Measurements from ENCODE around the gene CLC.

Gene CLC

GRCh38 chr19:39681416-39681815, 56.4 kb downstream of the CLC start:
- no peak for TF ChIP-seq CTCF (conservative IDR thresholded peaks at IDR 0.05; ENCODE audit: low read depth, low read length)
- no peak overlapping the region for H3K4me3 ChIP-seq (ENCODE audit: low read depth, low read length)
- DNase-seq (ENCODE audit: low read depth): no peak

Data from choroid plexus epithelial cell (primary cell).